Esophagus muscularis mucosa (tissue), 4 donors: ENCODE data around the gene NABP2.

ENCODE experiments used
- CTCF ChIP-seq, 3 experiments: fragments of 200-600 bp in 2 of 3; fragments of 450-650 bp in 1 of 3; sonication (generic) in 2 of 3; IDR thresholded peaks; one replicate each; pipeline ENCODE4 v1.5.1; 2017 to 2019; ENCODE audit warnings: antibody characterized with exemption in 3 of 3, mild to moderate bottlenecking in 2 of 3, moderate library complexity in 1 of 3
- EP300 ChIP-seq: sonication (generic); formaldehyde crosslinking; IDR thresholded peaks from one replicate; pipeline ENCODE4 v1.6.1; 2017; ENCODE audit warnings: antibody characterized with exemption
- POLR2A ChIP-seq: fragments of 450-650 bp; IDR thresholded peaks from one replicate; pipeline ENCODE4 v1.6.1; 2017; ENCODE audit warnings: antibody characterized with exemption, moderate library complexity, mild to moderate bottlenecking, low read depth
- POLR2AphosphoS5 ChIP-seq, 2 donors: sonication (generic); formaldehyde crosslinking; IDR thresholded peaks; one replicate each; pipeline ENCODE4 v1.6.1; 2017; ENCODE audit warnings: antibody characterized with exemption in 2 of 2

GRCh38 chr12:56189099-56189917 is 34.8 kb upstream of the NABP2 start, which contains the start of gene SMARCC2:
- TF ChIP-seq CTCF (IDR thresholded peaks at IDR 0.05) (peak; percentile 70 to 81 (median 71)), POLR2A (no peak), EP300 (no peak), POLR2AphosphoS5 (IDR thresholded peaks at IDR 0.05) (peak in 1 of 2 donors; percentile 63)
